SK-N-SH treated with all-trans-retinoic acid at 6 μM for 48 hours (cell line): ENCODE data around the gene ALG8.

ENCODE experiments used
- ATAC-seq: fragments of 200-7000 bp; cut with Tn5 transposase; 3 replicates; pipeline ENCODE4 v1.9.1; 2020; ENCODE audit warnings: mild to moderate bottlenecking, moderate library complexity
- ARNTL ChIP-seq: fragments of 450-650 bp; formaldehyde crosslinking; IDR thresholded peaks from 2 replicates; pipeline ENCODE4 v1.5.0; 2020; ENCODE audit warnings: low read depth, mild to moderate bottlenecking, moderate library complexity, borderline replicate concordance
- BACH2 ChIP-seq: fragments of 250-450 bp; sonication (Bioruptor Pico); IDR thresholded peaks from 2 replicates; pipeline ENCODE4 v1.9.0; 2021; ENCODE audit warnings: mild to moderate bottlenecking, borderline replicate concordance
- CSDC2 ChIP-seq: fragments of 250-450 bp; sonication (Bioruptor Pico); IDR thresholded peaks from 2 replicates; pipeline ENCODE4 v1.5.0; 2020; ENCODE audit warnings: mild to moderate bottlenecking, moderate library complexity
- ESRRG ChIP-seq: fragments of 250-450 bp; sonication (Bioruptor Pico); IDR thresholded peaks from 2 replicates; pipeline ENCODE4 v1.6.1; 2021; ENCODE audit warnings: mild to moderate bottlenecking
- GLIS3 ChIP-seq: fragments of 250-450 bp; sonication (Bioruptor Pico); IDR thresholded peaks from 2 replicates; pipeline ENCODE4 v1.5.0; 2020; ENCODE audit warnings: mild to moderate bottlenecking, moderate library complexity
- ISL1 ChIP-seq: fragments of 250-450 bp; sonication (Bioruptor Pico); IDR thresholded peaks from 2 replicates; pipeline ENCODE4 v2.1.2; 2022; ENCODE audit warnings: mild to moderate bottlenecking, moderate library complexity
- OSR1 ChIP-seq: fragments of 250-450 bp; sonication (Bioruptor Pico); IDR thresholded peaks from 2 replicates; pipeline ENCODE4 v1.8.0; 2022; ENCODE audit warnings: moderate library complexity, mild to moderate bottlenecking, inconsistent platforms
- RARB ChIP-seq: fragments of 250-450 bp; sonication (Bioruptor Pico); IDR thresholded peaks from 2 replicates; pipeline ENCODE4 v1.8.0; 2021; ENCODE audit warnings: mild to moderate bottlenecking, moderate library complexity
- SNAI2 ChIP-seq: fragments of 250-450 bp; sonication (Bioruptor Pico); IDR thresholded peaks from 2 replicates; pipeline ENCODE4 v1.5.0; 2020; ENCODE audit warnings: mild to moderate bottlenecking, moderate library complexity
- TCF4 ChIP-seq: fragments of 250-450 bp; sonication (Bioruptor Pico); IDR thresholded peaks from 2 replicates; pipeline ENCODE4 v1.8.0; 2021; ENCODE audit warnings: mild to moderate bottlenecking, moderate library complexity, borderline replicate concordance
- TOX ChIP-seq: fragments of 250-450 bp; sonication (Bioruptor Pico); IDR thresholded peaks from 2 replicates; pipeline ENCODE4 v1.8.0; 2021; ENCODE audit warnings: mild to moderate bottlenecking, moderate library complexity, borderline replicate concordance
- ZC3H10 ChIP-seq: fragments of 250-450 bp; sonication (Bioruptor Pico); IDR thresholded peaks from 2 replicates; pipeline ENCODE4 v1.5.1; 2021; ENCODE audit warnings: mild to moderate bottlenecking, moderate library complexity
- ZFP3 ChIP-seq: fragments of 250-450 bp; sonication (Bioruptor Pico); IDR thresholded peaks from 2 replicates; pipeline ENCODE4 v1.5.0; 2020; ENCODE audit warnings: mild to moderate bottlenecking, moderate library complexity
- ZFP30 ChIP-seq: fragments of 450-650 bp; formaldehyde crosslinking; IDR thresholded peaks from 2 replicates; pipeline ENCODE4 v1.5.0; 2022; ENCODE audit warnings: mild to moderate bottlenecking, moderate library complexity
- ZNF565 ChIP-seq: fragments of 450-650 bp; formaldehyde crosslinking; conservative IDR thresholded peaks from 2 replicates; pipeline ENCODE4 v1.5.0; 2020; ENCODE audit warnings: low read depth, mild to moderate bottlenecking, moderate library complexity
- ZNF70 ChIP-seq: fragments of 450-650 bp; formaldehyde crosslinking; IDR thresholded peaks from 2 replicates; pipeline ENCODE4 v1.5.0; 2020; ENCODE audit warnings: mild to moderate bottlenecking, moderate library complexity
- ZNF8 ChIP-seq: fragments of 450-650 bp; formaldehyde crosslinking; IDR thresholded peaks from 2 replicates; pipeline ENCODE4 v1.5.0; 2020; ENCODE audit warnings: mild to moderate bottlenecking, moderate library complexity
- TF ChIP-seq, protein P1 (sequence below): fragments of 250-450 bp; sonication (Bioruptor Pico); IDR thresholded peaks from 2 replicates; pipeline ENCODE4 v1.8.0; 2021; ENCODE audit warnings: low read depth, mild to moderate bottlenecking, moderate library complexity, borderline replicate concordance
- TF ChIP-seq, protein P2 (sequence below): fragments of 250-450 bp; sonication (Bioruptor Pico); IDR thresholded peaks from 2 replicates; pipeline ENCODE4 v1.5.1; 2021; ENCODE audit warnings: mild to moderate bottlenecking, moderate library complexity
- TF ChIP-seq, protein P3 (sequence below): fragments of 250-450 bp; sonication (Bioruptor Pico); IDR thresholded peaks from 2 replicates; pipeline ENCODE4 v1.5.0; 2020; ENCODE audit warnings: mild to moderate bottlenecking, moderate library complexity
- TF ChIP-seq, protein P4 (sequence below): fragments of 250-450 bp; sonication (Bioruptor Pico); IDR thresholded peaks from 2 replicates; pipeline ENCODE4 v1.8.0; 2020; ENCODE audit warnings: mild to moderate bottlenecking, moderate library complexity, borderline replicate concordance
- TF ChIP-seq, protein P5 (sequence below): fragments of 250-450 bp; sonication (Bioruptor Pico); IDR thresholded peaks from 2 replicates; pipeline ENCODE4 v1.5.1; 2020; ENCODE audit warnings: low read depth, mild to moderate bottlenecking, moderate library complexity

ALG8 gene

DNA sequence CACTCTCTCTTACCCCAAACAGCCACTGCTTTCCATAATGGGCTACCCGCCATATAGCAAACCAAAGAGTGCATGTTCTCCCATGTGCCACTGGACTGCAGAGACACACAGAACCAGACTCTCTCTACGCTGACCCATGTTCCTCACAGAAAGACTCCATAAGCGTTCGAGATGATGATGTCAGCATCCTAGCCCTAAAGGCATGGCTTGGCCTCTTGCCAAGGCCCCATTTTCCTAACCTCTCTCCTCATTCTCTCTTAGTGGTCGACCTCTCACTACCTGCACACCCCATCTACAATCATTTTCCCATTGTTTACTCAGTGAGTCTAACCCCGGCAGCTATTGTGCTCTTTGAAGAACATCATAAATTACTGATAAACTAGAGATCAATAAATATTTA is 64.7 kb downstream of the ALG8 start:
- no peak for TF ChIP-seq ZNF70 (CRISPR knock-in tag)
- TF ChIP-seq, protein P1, sequence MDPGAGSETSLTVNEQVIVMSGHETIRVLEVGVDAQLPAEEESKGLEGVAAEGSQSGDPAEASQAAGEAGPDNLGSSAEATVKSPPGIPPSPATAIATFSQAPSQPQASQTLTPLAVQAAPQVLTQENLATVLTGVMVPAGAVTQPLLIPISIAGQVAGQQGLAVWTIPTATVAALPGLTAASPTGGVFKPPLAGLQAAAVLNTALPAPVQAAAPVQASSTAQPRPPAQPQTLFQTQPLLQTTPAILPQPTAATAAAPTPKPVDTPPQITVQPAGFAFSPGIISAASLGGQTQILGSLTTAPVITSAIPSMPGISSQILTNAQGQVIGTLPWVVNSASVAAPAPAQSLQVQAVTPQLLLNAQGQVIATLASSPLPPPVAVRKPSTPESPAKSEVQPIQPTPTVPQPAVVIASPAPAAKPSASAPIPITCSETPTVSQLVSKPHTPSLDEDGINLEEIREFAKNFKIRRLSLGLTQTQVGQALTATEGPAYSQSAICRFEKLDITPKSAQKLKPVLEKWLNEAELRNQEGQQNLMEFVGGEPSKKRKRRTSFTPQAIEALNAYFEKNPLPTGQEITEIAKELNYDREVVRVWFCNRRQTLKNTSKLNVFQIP (CRISPR knock-in tag), result no peak
- no peak for TF ChIP-seq BACH2 (CRISPR knock-in tag)
- TF ChIP-seq, protein P2, sequence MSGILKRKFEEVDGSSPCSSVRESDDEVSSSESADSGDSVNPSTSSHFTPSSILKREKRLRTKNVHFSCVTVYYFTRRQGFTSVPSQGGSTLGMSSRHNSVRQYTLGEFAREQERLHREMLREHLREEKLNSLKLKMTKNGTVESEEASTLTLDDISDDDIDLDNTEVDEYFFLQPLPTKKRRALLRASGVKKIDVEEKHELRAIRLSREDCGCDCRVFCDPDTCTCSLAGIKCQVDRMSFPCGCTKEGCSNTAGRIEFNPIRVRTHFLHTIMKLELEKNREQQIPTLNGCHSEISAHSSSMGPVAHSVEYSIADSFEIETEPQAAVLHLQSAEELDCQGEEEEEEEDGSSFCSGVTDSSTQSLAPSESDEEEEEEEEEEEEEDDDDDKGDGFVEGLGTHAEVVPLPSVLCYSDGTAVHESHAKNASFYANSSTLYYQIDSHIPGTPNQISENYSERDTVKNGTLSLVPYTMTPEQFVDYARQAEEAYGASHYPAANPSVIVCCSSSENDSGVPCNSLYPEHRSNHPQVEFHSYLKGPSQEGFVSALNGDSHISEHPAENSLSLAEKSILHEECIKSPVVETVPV (CRISPR knock-in tag), result no peak
- no peak for TF ChIP-seq TCF4 (CRISPR knock-in tag)
- no peak for TF ChIP-seq OSR1 (CRISPR knock-in tag)
- TF ChIP-seq ZNF565 (CRISPR knock-in tag), result no peak
- TF ChIP-seq ZNF8 (CRISPR knock-in tag), result no peak
- no peak for TF ChIP-seq ZFP30
- TF ChIP-seq ZFP3, result no peak
- TF ChIP-seq, protein P3, sequence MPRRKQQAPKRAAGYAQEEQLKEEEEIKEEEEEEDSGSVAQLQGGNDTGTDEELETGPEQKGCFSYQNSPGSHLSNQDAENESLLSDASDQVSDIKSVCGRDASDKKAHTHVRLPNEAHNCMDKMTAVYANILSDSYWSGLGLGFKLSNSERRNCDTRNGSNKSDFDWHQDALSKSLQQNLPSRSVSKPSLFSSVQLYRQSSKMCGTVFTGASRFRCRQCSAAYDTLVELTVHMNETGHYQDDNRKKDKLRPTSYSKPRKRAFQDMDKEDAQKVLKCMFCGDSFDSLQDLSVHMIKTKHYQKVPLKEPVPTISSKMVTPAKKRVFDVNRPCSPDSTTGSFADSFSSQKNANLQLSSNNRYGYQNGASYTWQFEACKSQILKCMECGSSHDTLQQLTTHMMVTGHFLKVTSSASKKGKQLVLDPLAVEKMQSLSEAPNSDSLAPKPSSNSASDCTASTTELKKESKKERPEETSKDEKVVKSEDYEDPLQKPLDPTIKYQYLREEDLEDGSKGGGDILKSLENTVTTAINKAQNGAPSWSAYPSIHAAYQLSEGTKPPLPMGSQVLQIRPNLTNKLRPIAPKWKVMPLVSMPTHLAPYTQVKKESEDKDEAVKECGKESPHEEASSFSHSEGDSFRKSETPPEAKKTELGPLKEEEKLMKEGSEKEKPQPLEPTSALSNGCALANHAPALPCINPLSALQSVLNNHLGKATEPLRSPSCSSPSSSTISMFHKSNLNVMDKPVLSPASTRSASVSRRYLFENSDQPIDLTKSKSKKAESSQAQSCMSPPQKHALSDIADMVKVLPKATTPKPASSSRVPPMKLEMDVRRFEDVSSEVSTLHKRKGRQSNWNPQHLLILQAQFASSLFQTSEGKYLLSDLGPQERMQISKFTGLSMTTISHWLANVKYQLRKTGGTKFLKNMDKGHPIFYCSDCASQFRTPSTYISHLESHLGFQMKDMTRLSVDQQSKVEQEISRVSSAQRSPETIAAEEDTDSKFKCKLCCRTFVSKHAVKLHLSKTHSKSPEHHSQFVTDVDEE (CRISPR knock-in tag), result no peak
- TF ChIP-seq, protein P4, sequence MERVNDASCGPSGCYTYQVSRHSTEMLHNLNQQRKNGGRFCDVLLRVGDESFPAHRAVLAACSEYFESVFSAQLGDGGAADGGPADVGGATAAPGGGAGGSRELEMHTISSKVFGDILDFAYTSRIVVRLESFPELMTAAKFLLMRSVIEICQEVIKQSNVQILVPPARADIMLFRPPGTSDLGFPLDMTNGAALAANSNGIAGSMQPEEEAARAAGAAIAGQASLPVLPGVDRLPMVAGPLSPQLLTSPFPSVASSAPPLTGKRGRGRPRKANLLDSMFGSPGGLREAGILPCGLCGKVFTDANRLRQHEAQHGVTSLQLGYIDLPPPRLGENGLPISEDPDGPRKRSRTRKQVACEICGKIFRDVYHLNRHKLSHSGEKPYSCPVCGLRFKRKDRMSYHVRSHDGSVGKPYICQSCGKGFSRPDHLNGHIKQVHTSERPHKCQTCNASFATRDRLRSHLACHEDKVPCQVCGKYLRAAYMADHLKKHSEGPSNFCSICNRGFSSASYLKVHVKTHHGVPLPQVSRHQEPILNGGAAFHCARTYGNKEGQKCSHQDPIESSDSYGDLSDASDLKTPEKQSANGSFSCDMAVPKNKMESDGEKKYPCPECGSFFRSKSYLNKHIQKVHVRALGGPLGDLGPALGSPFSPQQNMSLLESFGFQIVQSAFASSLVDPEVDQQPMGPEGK (CRISPR knock-in tag), result no peak
- TF ChIP-seq, protein P5, sequence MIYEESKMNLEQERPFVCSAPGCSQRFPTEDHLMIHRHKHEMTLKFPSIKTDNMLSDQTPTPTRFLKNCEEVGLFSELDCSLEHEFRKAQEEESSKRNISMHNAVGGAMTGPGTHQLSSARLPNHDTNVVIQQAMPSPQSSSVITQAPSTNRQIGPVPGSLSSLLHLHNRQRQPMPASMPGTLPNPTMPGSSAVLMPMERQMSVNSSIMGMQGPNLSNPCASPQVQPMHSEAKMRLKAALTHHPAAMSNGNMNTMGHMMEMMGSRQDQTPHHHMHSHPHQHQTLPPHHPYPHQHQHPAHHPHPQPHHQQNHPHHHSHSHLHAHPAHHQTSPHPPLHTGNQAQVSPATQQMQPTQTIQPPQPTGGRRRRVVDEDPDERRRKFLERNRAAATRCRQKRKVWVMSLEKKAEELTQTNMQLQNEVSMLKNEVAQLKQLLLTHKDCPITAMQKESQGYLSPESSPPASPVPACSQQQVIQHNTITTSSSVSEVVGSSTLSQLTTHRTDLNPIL, result no peak
- no peak for TF ChIP-seq ARNTL (CRISPR knock-in tag)
- no peak for TF ChIP-seq ZC3H10 (CRISPR knock-in tag)
- no peak for TF ChIP-seq ESRRG (CRISPR knock-in tag)
- TF ChIP-seq ISL1 (CRISPR knock-in tag), result no peak
- TF ChIP-seq SNAI2, result no peak
- no peak for TF ChIP-seq GLIS3 (CRISPR knock-in tag)
- ATAC-seq, result no peak

DNA sequence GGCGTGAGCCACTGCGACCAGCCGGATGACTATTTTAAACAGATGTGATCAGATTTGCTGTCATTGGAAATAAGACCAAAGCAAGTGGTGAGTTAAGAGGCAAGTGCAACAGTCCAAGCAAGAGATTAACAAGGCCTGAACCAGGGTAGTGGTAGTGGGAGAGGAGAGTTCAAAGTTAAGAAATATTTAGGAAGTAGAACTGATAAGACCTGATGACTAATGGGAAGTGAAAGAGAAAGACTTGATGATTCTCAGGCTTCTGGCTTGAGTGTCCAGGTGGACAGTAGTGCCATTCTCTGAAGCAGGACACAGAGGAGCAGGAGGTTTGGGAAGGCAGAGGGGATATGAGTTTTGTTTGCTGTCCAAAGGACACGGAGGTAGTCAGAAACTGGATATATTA is 67.0 kb downstream of the ALG8 start:
- no peak for ATAC-seq
- TF ChIP-seq ZNF565 (CRISPR knock-in tag) (no peak), ARNTL (CRISPR knock-in tag) (no peak), ESRRG (CRISPR knock-in tag) (no peak), ZNF70 (CRISPR knock-in tag) (no peak), RARB (CRISPR knock-in tag) (no peak), TOX (CRISPR knock-in tag) (no peak), CSDC2 (CRISPR knock-in tag) (no peak), ZNF8 (CRISPR knock-in tag) (no peak), ZC3H10 (CRISPR knock-in tag) (no peak), SNAI2 (no peak), ZFP3 (no peak), ISL1 (CRISPR knock-in tag) (no peak), GLIS3 (CRISPR knock-in tag) (no peak)
- TF ChIP-seq, protein P4 (CRISPR knock-in tag), result no peak
- TF ChIP-seq, protein P3 (CRISPR knock-in tag), result no peak
- TF ChIP-seq, protein P1 (CRISPR knock-in tag), result no peak
